ENCODE results near the gene ADCY4. TPM values are rescaled to one million over a fixed set of nuclear protein-coding genes. Genes with fewer than 3 reads are reported as not detected.

ADCY4 gene
- total and polyA plus RNA-seq, 2 of the 13 experiments (the other 11 are each of a cell fraction or from before 2014, with no cell fraction given), result 0.03 TPM; not detected in 1

- TF ChIP-seq ZNF318 (CRISPR knock-in tag; IDR thresholded peaks at IDR 0.05), result 0 out of 2 replicates have a peak, but pooled peaks have one; percentile 36
- 0 out of 2 replicates have a peak, but pooled peaks have one; percentile 32 for TF ChIP-seq ZHX1 (CRISPR knock-in tag; IDR thresholded peaks at IDR 0.05; ENCODE audit: low read depth)
- 0 out of 2 replicates have a peak, but pooled peaks have one; percentile 49 for TF ChIP-seq SAFB2 (CRISPR knock-in tag; IDR thresholded peaks at IDR 0.05; ENCODE audit: borderline replicate concordance, low read depth)
- TF ChIP-seq ZNF383 (CRISPR knock-in tag; IDR thresholded peaks at IDR 0.05; ENCODE audit: borderline replicate concordance), result 0 out of 2 replicates have a peak, but pooled peaks have one; percentile 42
- no peak for TF ChIP-seq PTBP1 (IDR thresholded peaks at IDR 0.05; ENCODE audit: low read depth, low read length, poor library complexity, severe bottlenecking)
- 0 out of 2 replicates have a peak, but pooled peaks have one; percentile 19 for TF ChIP-seq TBX2 (CRISPR knock-in tag; IDR thresholded peaks at IDR 0.05; ENCODE audit: borderline replicate concordance)
- TF ChIP-seq ZNF446 (CRISPR knock-in tag; IDR thresholded peaks at IDR 0.05), result peak; percentile 69; the same call in 1 of the 2 replicates
- peak; percentile 28; the same call in 1 of the 2 replicates for TF ChIP-seq PATZ1 (CRISPR knock-in tag; IDR thresholded peaks at IDR 0.05)
- 0 out of 2 replicates have a peak, but pooled peaks have one; percentile 51 for TF ChIP-seq ZBTB38 (CRISPR knock-in tag; IDR thresholded peaks at IDR 0.05)
- TF ChIP-seq HNRNPK (IDR thresholded peaks at IDR 0.05; ENCODE audit: low read depth, low read length, poor library complexity, severe bottlenecking), result peak; percentile 74
- 0 out of 2 replicates have a peak, but pooled peaks have one; percentile 51 for TF ChIP-seq ZBTB46 (CRISPR knock-in tag; IDR thresholded peaks at IDR 0.05; ENCODE audit: borderline replicate concordance)
These were observed 33.8 kb upstream of the ADCY4 start (continued) for GRCh38 chr14:24368562-24369252.

Data from HepG2 (cell line).